Heart right ventricle (tissue), 16 donors: ENCODE measurements around the gene NAXD. TPM values are rescaled to one million over a fixed set of nuclear protein-coding genes. Genes with fewer than 3 reads are reported as not detected.

Experiments
- ATAC-seq, 8 donors: fragments of 200-7000 bp; cut with Tn5 transposase; one replicate each; pipeline ENCODE4 v1.9.1; 2020; ENCODE audit warnings: mild to moderate bottlenecking in 8 of 8, moderate library complexity in 8 of 8, moderate number of reproducible peaks in 1 of 8
- DNase-seq, 2 donors: peaks; one replicate each; pipeline ENCODE4 v3.0.0-alpha.2; 2020
- H3K27ac ChIP-seq, 10 donors: fragments of 200-600 bp; sonication (generic) in 2 of 10; one replicate each; pipeline versions ENCODE4 v1.5.0 to v1.8.0; 2020 to 2022; ENCODE audit warnings: mild to moderate bottlenecking in 3 of 10
- H3K27me3 ChIP-seq, 7 donors: fragments of 200-600 bp; one replicate each; pipeline ENCODE4 v1.8.0; 2021 to 2022; ENCODE audit warnings: mild to moderate bottlenecking in 2 of 7
- H3K36me3 ChIP-seq, 9 donors: fragments of 200-600 bp; sonication (generic) in 1 of 9; one replicate each; pipeline versions ENCODE4 v1.5.0 to v1.8.0; 2020 to 2022; ENCODE audit warnings: mild to moderate bottlenecking in 2 of 9
- H3K4me1 ChIP-seq, 9 donors: fragments of 200-600 bp; sonication (generic) in 1 of 9; one replicate each; pipeline versions ENCODE4 v1.5.0 to v1.8.0; 2020 to 2022; ENCODE audit warnings: mild to moderate bottlenecking in 4 of 9
- H3K4me3 ChIP-seq, 10 donors: fragments of 200-600 bp; sonication (generic) in 2 of 10; one replicate each; pipeline versions ENCODE4 v1.5.0 to v1.8.0; 2020 to 2022; ENCODE audit warnings: mild to moderate bottlenecking in 7 of 10, moderate library complexity in 2 of 10
- H3K9me3 ChIP-seq, 11 donors: fragments of 200-600 bp in 10 of 11; sonication (generic) in 2 of 11; one replicate each; pipeline versions ENCODE4 v1.5.0 to v1.8.0; 2013 to 2022; ENCODE audit warnings: mild to moderate bottlenecking in 2 of 11, control low read depth in 1 of 11, moderate library complexity in 1 of 11
- CTCF ChIP-seq, 9 donors: fragments of 200-600 bp; sonication (generic) in 2 of 9; IDR thresholded peaks; one replicate each; pipeline versions ENCODE4 v1.5.0 to v1.8.0; 2021 to 2022; ENCODE audit warnings: antibody characterized with exemption in 9 of 9, mild to moderate bottlenecking in 5 of 9, moderate library complexity in 1 of 9
- WGBS, 2 donors: extraction: QIAGEN DNeasy Blood & Tissue Kit; methylation state at CpG; one replicate each; pipeline ENCODE4 v1.1.7; 2013; ENCODE audit warnings: inconsistent platforms in 1 of 2; 5-methylcytosine and 5-hydroxymethylcytosine counted together
- intact Hi-C, 10 donors: fragments of 100-400 bp; cut with DNase I; formaldehyde crosslinking; loops; one replicate each; pipeline versions ENCODE4 v1.11.1 to v1.14.2; 2022
- polyA plus RNA-seq, 2 donors: library from polyadenylated mRNA; stranded (reverse); fragments of 200-250 nt; gene quantifications; one replicate each; pipeline ENCODE4 v1.2.3, GENCODE V29; 2013
- total RNA-seq, 10 donors: library from RNA; stranded (reverse); fragmentation: NEBNext Ultra II Directional in 3 of 10; extraction: Animal tissue kit (Norgen Biotek cat#: 25700) in 3 of 10; gene quantifications; one replicate each; pipeline versions ENCODE4 v1.2.1 to v1.2.4, GENCODE V29; 2021 to 2023
- donor health status: Arrhythmogenic right ventricular cardiomyopathy.
- donor health status: ischemic (EF 13 %, LVEDD 7.1; RV severe dilation, severe dysfunction).
- donor health status: healthy with polysubstance abuse.
- donor health status: DM: no; HTN: yes; CAD: no.
- donor health status: DM: no; HTN: no; CAD: no.
- donor health status: ischemic (EF 25% LVEDD 6.9; RV normal size, moderate dysfunction).
- donor health status: ischemic (EF 25% LVEDD 5.7; RV mildly dilated, moderate dysfunction).
- donor health status: healthy.
- donor health status: DM: yes; HTN: yes; CAD: no.
- donor health status: Ischemic cardiomyopathy.
- donor health status: ischemic (EF 35%, LVEDD 5.7; RV mildly dilated, moderate dysfunction).
- donor health status: nonischemic (EF 11% LVEDD 7.7; RV severe dilation, severe dysfunction).
- donor health status: DM: yes; HTN: yes; CAD: no.
- donor health status: PGD.
- donor health status: ischemic (EF 29% LVEDD 5.4; RV normal size, mild dysfunction).
- donor health status: nonischemic (EF 23%, LVEDD 6.1; RV moderate dilation, normal function).

The NAXD gene
- total and polyA plus RNA-seq, 12 donors = 22.1 to 43.4 (median 27.8) TPM

- Histone ChIP-seq H3K27ac (no peak overlapping the region), H3K9me3 (no peaks in the 10 kb centered on the region), H3K36me3 (no peaks in the 10 kb centered on the region), H3K4me3 (no peak overlapping the region), H3K4me1 (peaks cover 0 to 11% (median 0%) of the 10 kb centered on the region in 9 donors), H3K27me3 (peaks cover 0 to 38% (median 28%) of the 10 kb centered on the region in 7 donors)
- no peak for TF ChIP-seq CTCF (IDR thresholded peaks at IDR 0.05)
- DNase-seq (no peak), ATAC-seq (no peak)
- intact Hi-C loops = loop anchor here in 4 of 10 donors (5.0 to 10.0 kb wide), 3 partner anchors 106 to 116 kb away; no protein-coding TSS in a partner anchor
- 84 to 86% methylated on average over 10 of the region's 10 CpGs for WGBS, 2 donors
Observed at GRCh38 chr13:110570886-110571285, 44.5 kb upstream of the NAXD start.

- no peak for DNase-seq
- Histone ChIP-seq H3K9me3 (no peaks in the 10 kb centered on the region), H3K4me1 (peaks cover 0 to 13% (median 0%) of the 10 kb centered on the region in 9 donors), H3K27ac (no peak overlapping the region), H3K4me3 (no peak overlapping the region), H3K36me3 (no peaks in the 10 kb centered on the region), H3K27me3 (peaks cover 0 to 44% (median 28%) of the 10 kb centered on the region in 7 donors)
- ATAC-seq = no peak
- no peak for TF ChIP-seq CTCF (IDR thresholded peaks at IDR 0.05)
- WGBS, 2 donors = 82 to 85% methylated on average over 20 of the region's 20 CpGs
- intact Hi-C loops = loop anchor here in 4 of 10 donors (5.0 to 10.0 kb wide), 3 partner anchors 107 to 117 kb away; no protein-coding TSS in a partner anchor
Observed at GRCh38 chr13:110571896-110572777, 43.2 kb upstream of the NAXD start.

GRCh38 chr13:110572778-110573118 lies 42.6 kb upstream of the NAXD start:
- Histone ChIP-seq H3K27ac (no peak overlapping the region), H3K4me1 (peaks cover 0 to 13% (median 0%) of the 10 kb centered on the region in 9 donors), H3K27me3 (peaks cover 0 to 44% (median 28%) of the 10 kb centered on the region in 7 donors), H3K36me3 (no peaks in the 10 kb centered on the region), H3K9me3 (no peaks in the 10 kb centered on the region), H3K4me3 (no peak overlapping the region)
- WGBS, 2 donors = 77 to 88% methylated on average over 2 of the region's 2 CpGs
- ATAC-seq (no peak), DNase-seq (no peak)
- TF ChIP-seq CTCF (IDR thresholded peaks at IDR 0.05) = no peak
- intact Hi-C loops = loop anchor here in 4 of 10 donors (5.0 to 10.0 kb wide), 3 partner anchors 108 to 118 kb away; no protein-coding TSS in a partner anchor

- H3K36me3 ChIP-seq = no peaks in the 10 kb centered on the region
- intact Hi-C loops = loop anchor here in 4 of 10 donors (5.0 to 10.0 kb wide), 3 partner anchors 109 to 119 kb away; no protein-coding TSS in a partner anchor
- 50 to 59% methylated on average over 9 of the region's 9 CpGs for WGBS, 2 donors
- no peak for TF ChIP-seq CTCF (IDR thresholded peaks at IDR 0.05)
- no peak for DNase-seq
- no peaks in the 10 kb centered on the region for H3K9me3 ChIP-seq
- H3K27me3 ChIP-seq = peaks cover 0 to 44% (median 28%) of the 10 kb centered on the region in 7 donors
- peaks cover 0 to 13% (median 0%) of the 10 kb centered on the region in 9 donors for H3K4me1 ChIP-seq
- no peak overlapping the region for H3K4me3 ChIP-seq
- ATAC-seq = peak in 1 of 8 donors; percentile 31
- no peak overlapping the region for H3K27ac ChIP-seq
Observed at GRCh38 chr13:110574161-110574560, 41.2 kb upstream of the NAXD start.
